ENCODE measurements around the gene SPEF1.
"Not testable (repeated sequence)": the region's sequence is repeated elsewhere in the genome, so short reads cannot be mapped to it uniquely, and the experiment has no call there.

The SPEF1 gene

GRCh38 chr20:3781153-3781910, at the start of gene SPEF1:
Gene SPEF1 (minus strand): TSS chr20:3781448. CDS start chr20:3781287, 161 bp downstream.
- DNase-seq = peak; percentile 89 to 97 (median 93)

- not testable (repeated sequence) for DNase-seq
These were observed 48.6 kb upstream of the SPEF1 start for GRCh38 chr20:3829891-3830290.

- no peak for DNase-seq
These were observed 47.5 kb upstream of the SPEF1 start for GRCh38 chr20:3828798-3829197.

GRCh38 chr20:3826420-3826819, 45.2 kb upstream of the SPEF1 start:
- DNase-seq = no peak

- DNase-seq = no peak
These were observed 44.3 kb upstream of the SPEF1 start for GRCh38 chr20:3825526-3825925.

GRCh38 chr20:3823881-3824280, 42.6 kb upstream of the SPEF1 start:
- DNase-seq = no peak

- DNase-seq = no peak
These were observed 40.7 kb upstream of the SPEF1 start for GRCh38 chr20:3821996-3822395.

- DNase-seq = peak in 1 of 3 experiments; percentile 63
These were observed 39.9 kb upstream of the SPEF1 start for GRCh38 chr20:3820901-3821727.

GRCh38 chr20:3820048-3820900, 39.0 kb upstream of the SPEF1 start, which contains the start of gene AP5S1:
Gene AP5S1 (plus strand): TSS chr20:3820547. CDS start chr20:3822118, 1,571 bp downstream.
- peak; percentile 96 to 99 (median 99) for DNase-seq

- no peak for DNase-seq
These were observed 38.3 kb upstream of the SPEF1 start for GRCh38 chr20:3819411-3820047.

- DNase-seq = peak; percentile 47 to 80 (median 60)
These were observed 37.2 kb upstream of the SPEF1 start for GRCh38 chr20:3818155-3819151.

GRCh38 chr20:3815703-3816315, 34.6 kb upstream of the SPEF1 start:
- DNase-seq = no peak

GRCh38 chr20:3814928-3815495, 33.8 kb upstream of the SPEF1 start:
- DNase-seq = no peak

GRCh38 chr20:3813848-3814581, 32.8 kb upstream of the SPEF1 start:
- DNase-seq = no peak

- DNase-seq = no peak
These were observed 32.0 kb upstream of the SPEF1 start for GRCh38 chr20:3812975-3813847.

- no peak for DNase-seq
These were observed 31.0 kb upstream of the SPEF1 start for GRCh38 chr20:3812259-3812681.

- peak; percentile 76 to 92 (median 87) for DNase-seq
These were observed 30.4 kb upstream of the SPEF1 start for GRCh38 chr20:3811467-3812258.

GRCh38 chr20:3808544-3808943, 27.3 kb upstream of the SPEF1 start:
- DNase-seq = no peak

All from NCI-H1417 (cell line).